ENCODE data around the gene PRPF39. TPM values are rescaled to one million over a fixed set of nuclear protein-coding genes. Genes with fewer than 3 reads are reported as not detected.

The PRPF39 gene
- total and polyA plus RNA-seq, 2 of the 13 experiments (the other 11 are each of a cell fraction or from before 2014, with no cell fraction given): 44.2 to 65.0 TPM

DNA sequence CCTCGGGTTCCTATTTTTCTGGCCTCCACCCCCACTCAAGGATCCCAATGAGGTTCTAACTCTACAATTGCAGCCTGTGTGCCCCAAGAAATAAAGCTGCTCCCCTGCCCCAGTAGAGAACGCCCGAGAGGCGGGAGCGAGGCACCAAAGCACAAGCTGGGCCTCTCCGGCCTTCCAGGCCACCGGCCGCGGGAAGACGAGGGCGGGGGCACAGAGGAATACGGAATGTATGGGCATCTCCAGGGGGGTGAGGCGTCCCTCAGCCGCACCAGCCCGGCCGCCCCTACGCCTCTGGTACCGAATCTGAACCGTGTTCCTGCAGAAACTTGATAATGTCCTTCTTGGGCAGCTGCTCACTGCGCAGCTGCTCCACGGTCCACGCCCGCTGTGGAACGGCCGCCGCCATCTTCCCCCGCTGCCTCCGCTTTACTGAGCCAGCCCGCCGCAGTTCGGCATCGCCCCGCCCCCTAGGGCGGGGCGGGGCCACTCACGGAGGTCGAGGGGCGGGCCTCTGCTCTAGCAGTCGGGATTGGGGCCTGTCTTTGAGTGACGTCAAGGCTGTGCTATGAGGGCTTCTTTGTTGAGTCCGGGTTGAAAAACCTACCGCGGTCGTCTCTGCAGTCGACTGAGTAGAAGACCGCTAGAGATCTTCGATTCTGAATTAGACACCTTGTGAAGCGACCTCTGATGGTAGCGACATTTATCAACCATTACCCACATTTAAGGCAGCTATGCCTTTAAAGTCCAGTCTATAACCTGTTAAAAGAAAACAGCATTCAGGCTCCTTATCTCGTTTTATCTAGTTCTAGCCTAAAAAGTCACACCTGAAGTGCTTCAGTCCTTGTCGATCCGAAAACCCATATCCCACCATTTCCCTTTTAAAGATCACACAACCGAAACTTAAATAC lies 50.4 kb downstream of the PRPF39 start, which contains the start of gene FKBP3 (continued):
- TF ChIP-seq PRPF4 (IDR thresholded peaks at IDR 0.05; ENCODE audit: low read depth, low read length, poor library complexity, severe bottlenecking) (no peak), NFE2L2 (IDR thresholded peaks at IDR 0.05; ENCODE audit: low read length) (no peak), ZNF24 (IDR thresholded peaks at IDR 0.05) (no peak), NR1H2 (CRISPR knock-in tag; IDR thresholded peaks at IDR 0.05; ENCODE audit: borderline replicate concordance, low read depth) (no peak), ATF1 (CRISPR knock-in tag; IDR thresholded peaks at IDR 0.05) (peak; percentile 51; the same call in 1 of the 2 replicates), ZNF430 (CRISPR knock-in tag; IDR thresholded peaks at IDR 0.05) (no peak), YEATS2 (CRISPR knock-in tag; IDR thresholded peaks at IDR 0.05; ENCODE audit: borderline replicate concordance) (peak; percentile 38; the same call in 1 of the 2 replicates), ZNF614 (CRISPR knock-in tag; IDR thresholded peaks at IDR 0.05; ENCODE audit: borderline replicate concordance) (no peak; the same call in 1 of the 2 replicates), ZBTB20 (CRISPR knock-in tag; IDR thresholded peaks at IDR 0.05; ENCODE audit: borderline replicate concordance, low read depth) (peak; percentile 35; the same call in 1 of the 2 replicates), ZNF598 (CRISPR knock-in tag; IDR thresholded peaks at IDR 0.05; ENCODE audit: borderline replicate concordance) (0 out of 2 replicates have a peak, but pooled peaks have one; percentile 81), ZSCAN20 (CRISPR knock-in tag; IDR thresholded peaks at IDR 0.05; ENCODE audit: borderline replicate concordance) (no peak), ZNF737 (CRISPR knock-in tag; IDR thresholded peaks at IDR 0.05; ENCODE audit: borderline replicate concordance) (no peak; the same call in 1 of the 2 replicates), SKI (IDR thresholded peaks at IDR 0.05; ENCODE audit: partially characterized antibody) (peak; percentile 65)
- TF ChIP-seq, protein P1, sequence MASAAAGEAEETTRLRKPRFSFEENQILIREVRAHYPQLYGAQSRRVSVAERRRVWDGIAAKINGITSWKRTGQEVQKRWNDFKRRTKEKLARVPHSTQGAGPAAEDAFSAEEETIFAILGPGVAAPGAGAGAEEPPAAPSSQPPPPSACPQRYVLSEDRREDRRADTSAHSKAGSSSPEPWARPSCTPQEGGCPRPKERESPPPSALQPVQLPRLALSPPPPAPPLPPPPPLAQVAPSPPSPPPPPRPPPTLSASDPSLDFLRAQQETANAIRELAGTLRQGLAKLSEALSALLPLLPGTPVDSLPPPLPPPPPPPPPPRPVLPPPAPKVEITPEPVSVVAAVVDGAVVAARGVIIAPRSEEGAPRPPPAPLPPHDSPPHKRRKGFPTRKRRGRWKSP (CRISPR knock-in tag; IDR thresholded peaks at IDR 0.05): peak; percentile 83
- TF ChIP-seq, protein P2, sequence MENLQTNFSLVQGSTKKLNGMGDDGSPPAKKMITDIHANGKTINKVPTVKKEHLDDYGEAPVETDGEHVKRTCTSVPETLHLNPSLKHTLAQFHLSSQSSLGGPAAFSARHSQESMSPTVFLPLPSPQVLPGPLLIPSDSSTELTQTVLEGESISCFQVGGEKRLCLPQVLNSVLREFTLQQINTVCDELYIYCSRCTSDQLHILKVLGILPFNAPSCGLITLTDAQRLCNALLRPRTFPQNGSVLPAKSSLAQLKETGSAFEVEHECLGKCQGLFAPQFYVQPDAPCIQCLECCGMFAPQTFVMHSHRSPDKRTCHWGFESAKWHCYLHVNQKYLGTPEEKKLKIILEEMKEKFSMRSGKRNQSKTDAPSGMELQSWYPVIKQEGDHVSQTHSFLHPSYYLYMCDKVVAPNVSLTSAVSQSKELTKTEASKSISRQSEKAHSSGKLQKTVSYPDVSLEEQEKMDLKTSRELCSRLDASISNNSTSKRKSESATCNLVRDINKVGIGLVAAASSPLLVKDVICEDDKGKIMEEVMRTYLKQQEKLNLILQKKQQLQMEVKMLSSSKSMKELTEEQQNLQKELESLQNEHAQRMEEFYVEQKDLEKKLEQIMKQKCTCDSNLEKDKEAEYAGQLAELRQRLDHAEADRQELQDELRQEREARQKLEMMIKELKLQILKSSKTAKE (CRISPR knock-in tag; IDR thresholded peaks at IDR 0.05; ENCODE audit: borderline replicate concordance): no peak
- TF ChIP-seq, protein P3, sequence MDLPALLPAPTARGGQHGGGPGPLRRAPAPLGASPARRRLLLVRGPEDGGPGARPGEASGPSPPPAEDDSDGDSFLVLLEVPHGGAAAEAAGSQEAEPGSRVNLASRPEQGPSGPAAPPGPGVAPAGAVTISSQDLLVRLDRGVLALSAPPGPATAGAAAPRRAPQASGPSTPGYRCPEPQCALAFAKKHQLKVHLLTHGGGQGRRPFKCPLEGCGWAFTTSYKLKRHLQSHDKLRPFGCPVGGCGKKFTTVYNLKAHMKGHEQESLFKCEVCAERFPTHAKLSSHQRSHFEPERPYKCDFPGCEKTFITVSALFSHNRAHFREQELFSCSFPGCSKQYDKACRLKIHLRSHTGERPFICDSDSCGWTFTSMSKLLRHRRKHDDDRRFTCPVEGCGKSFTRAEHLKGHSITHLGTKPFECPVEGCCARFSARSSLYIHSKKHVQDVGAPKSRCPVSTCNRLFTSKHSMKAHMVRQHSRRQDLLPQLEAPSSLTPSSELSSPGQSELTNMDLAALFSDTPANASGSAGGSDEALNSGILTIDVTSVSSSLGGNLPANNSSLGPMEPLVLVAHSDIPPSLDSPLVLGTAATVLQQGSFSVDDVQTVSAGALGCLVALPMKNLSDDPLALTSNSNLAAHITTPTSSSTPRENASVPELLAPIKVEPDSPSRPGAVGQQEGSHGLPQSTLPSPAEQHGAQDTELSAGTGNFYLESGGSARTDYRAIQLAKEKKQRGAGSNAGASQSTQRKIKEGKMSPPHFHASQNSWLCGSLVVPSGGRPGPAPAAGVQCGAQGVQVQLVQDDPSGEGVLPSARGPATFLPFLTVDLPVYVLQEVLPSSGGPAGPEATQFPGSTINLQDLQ (CRISPR knock-in tag; IDR thresholded peaks at IDR 0.05): peak; percentile 90
- TF ChIP-seq, protein P4, sequence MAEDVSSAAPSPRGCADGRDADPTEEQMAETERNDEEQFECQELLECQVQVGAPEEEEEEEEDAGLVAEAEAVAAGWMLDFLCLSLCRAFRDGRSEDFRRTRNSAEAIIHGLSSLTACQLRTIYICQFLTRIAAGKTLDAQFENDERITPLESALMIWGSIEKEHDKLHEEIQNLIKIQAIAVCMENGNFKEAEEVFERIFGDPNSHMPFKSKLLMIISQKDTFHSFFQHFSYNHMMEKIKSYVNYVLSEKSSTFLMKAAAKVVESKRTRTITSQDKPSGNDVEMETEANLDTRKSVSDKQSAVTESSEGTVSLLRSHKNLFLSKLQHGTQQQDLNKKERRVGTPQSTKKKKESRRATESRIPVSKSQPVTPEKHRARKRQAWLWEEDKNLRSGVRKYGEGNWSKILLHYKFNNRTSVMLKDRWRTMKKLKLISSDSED (CRISPR knock-in tag; IDR thresholded peaks at IDR 0.05): no peak
- TF ChIP-seq, protein P5, sequence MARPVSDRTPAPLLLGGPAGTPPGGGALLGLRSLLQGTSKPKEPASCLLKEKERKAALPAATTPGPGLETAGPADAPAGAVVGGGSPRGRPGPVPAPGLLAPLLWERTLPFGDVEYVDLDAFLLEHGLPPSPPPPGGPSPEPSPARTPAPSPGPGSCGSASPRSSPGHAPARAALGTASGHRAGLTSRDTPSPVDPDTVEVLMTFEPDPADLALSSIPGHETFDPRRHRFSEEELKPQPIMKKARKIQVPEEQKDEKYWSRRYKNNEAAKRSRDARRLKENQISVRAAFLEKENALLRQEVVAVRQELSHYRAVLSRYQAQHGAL (CRISPR knock-in tag; IDR thresholded peaks at IDR 0.05; ENCODE audit: not compliant biosample characterization): no peak

All from HepG2 (cell line).